K562 (cell line): ENCODE measurements around the gene ACOT9. TPM values are rescaled to one million over a fixed set of nuclear protein-coding genes. Genes with fewer than 3 reads are reported as not detected.

ENCODE experiments used
- ATAC-seq: fragments of 200-7000 bp; cut with Tn5 transposase; 3 replicates; pipeline ENCODE4 v1.9.1; 2020; ENCODE audit warnings: moderate library complexity
- BruUV-seq: library from RNA; stranded (reverse); fragments of 400-500 nt; replicated peaks from 2 replicates; lab custom pipeline; 2021; lab: Mats Ljungman, UMichigan
- CTCF ChIA-PET: fragments of 300-600 bp; formaldehyde crosslinking; extraction: SDS; loops from one replicate; lab custom pipeline; 2021; ENCODE audit warnings: low intra/inter-chr PET ratio; lab: Yijun Ruan, JAX
- POLR2A ChIA-PET: fragments of 300-600, 350-650 bp; sonication (Branson Sonifier 250); formaldehyde crosslinking; extraction: SDS; loops from one replicate; lab custom pipeline; 2021; ENCODE audit warnings: antibody characterized with exemption, inconsistent platforms; lab: Yijun Ruan, JAX
- DNase-seq, 4 experiments: peaks; one replicate each; pipeline versions ENCODE4 v3.0.0 to v3.0.0-alpha.2; 2011 to 2018; ENCODE audit warnings: low spot score in 3 of 4, mixed read lengths in 3 of 4; ENCODE audit errors: extremely low read depth in 1 of 4
- FAIRE-seq: peaks from 2 replicates; lab custom pipeline; 2011; peaks lifted over from hg19 to GRCh38; lab: Jason Lieb, UNC
- H2AFZ ChIP-seq: 2 replicates; pipeline ENCODE4 v1.6.0; 2011; ENCODE audit warnings: low read depth, low read length, control low read depth, inconsistent platforms
- H3K27ac ChIP-seq: fragments of 200-600 bp; 3 replicates; pipeline ENCODE4 v1.8.0; 2011; ENCODE audit warnings: low read depth, mild to moderate bottlenecking, control low read depth, inconsistent platforms, low read length, moderate library complexity, mixed read lengths; ENCODE audit errors: extremely low read depth
- H3K27me3 ChIP-seq, 2 experiments: fragments of 300-600 bp in 1 of 2; 2 replicates in 1 of 2; 3 replicates in 1 of 2; pipeline versions ENCODE4 v1.6.0 to v1.8.0; 2011; ENCODE audit warnings: inconsistent platforms in 2 of 2, low read length in 2 of 2, mild to moderate bottlenecking in 1 of 2, mixed read lengths in 1 of 2, moderate library complexity in 1 of 2; ENCODE audit not compliant: control insufficient read depth in 2 of 2, insufficient read depth in 2 of 2
- H3K36me3 ChIP-seq: fragments of 300-600 bp; 3 replicates; pipeline ENCODE4 v1.8.0; 2011; ENCODE audit warnings: mild to moderate bottlenecking, low read length, inconsistent platforms; ENCODE audit not compliant: control insufficient read depth, insufficient read depth
- H3K4me1 ChIP-seq, 2 experiments: fragments of 200-600 bp in 1 of 2; replicated peaks in 1 of 2; 2 replicates in 1 of 2; 3 replicates in 1 of 2; pipeline versions ENCODE4 v1.5.1 to v1.8.0; 2011; ENCODE audit warnings: inconsistent platforms in 2 of 2, low read length in 2 of 2, mild to moderate bottlenecking in 1 of 2, mixed read lengths in 1 of 2, moderate library complexity in 1 of 2; ENCODE audit not compliant: control insufficient read depth in 2 of 2, insufficient read depth in 2 of 2
- H3K4me2 ChIP-seq: 2 replicates; pipeline ENCODE4 v1.6.1; 2011; ENCODE audit warnings: low read length, control low read depth, inconsistent platforms, mixed read lengths; ENCODE audit not compliant: insufficient read depth
- H3K4me3 ChIP-seq: fragments of 200-600 bp; sonication (generic), shearing (Covaris generic); 2 replicates; pipeline ENCODE4 v1.5.1; 2016; ENCODE audit warnings: control low read depth, inconsistent platforms
- H3K79me2 ChIP-seq: fragments of 200-600 bp; 3 replicates; pipeline ENCODE4 v1.8.0; 2011; ENCODE audit warnings: low read length, inconsistent platforms; ENCODE audit not compliant: control insufficient read depth, insufficient read depth
- H3K9ac ChIP-seq, 2 experiments: 2 replicates each; pipeline versions ENCODE4 v1.6.0 to v1.6.1; 2011; ENCODE audit warnings: low read depth in 2 of 2, low read length in 2 of 2, control low read depth in 1 of 2, inconsistent platforms in 1 of 2, mild to moderate bottlenecking in 1 of 2, mixed read lengths in 1 of 2; ENCODE audit not compliant: insufficient read depth in 1 of 2
- H3K9me1 ChIP-seq: one replicate; pipeline ENCODE4 v1.6.0; 2011; ENCODE audit warnings: inconsistent platforms, mild to moderate bottlenecking, low read length, moderate library complexity; ENCODE audit not compliant: control insufficient read depth, insufficient read depth
- H3K9me3 ChIP-seq: replicated peaks from 2 replicates; pipeline ENCODE4 v1.5.1; 2011; ENCODE audit warnings: low read depth, low read length, inconsistent platforms; ENCODE audit not compliant: control insufficient read depth, insufficient read depth
- H4K20me1 ChIP-seq: replicated peaks from 2 replicates; pipeline ENCODE4 v1.6.1; 2011; ENCODE audit warnings: low read length, inconsistent platforms, mixed read lengths; ENCODE audit not compliant: control insufficient read depth, insufficient read depth
- HOXB6 ChIP-seq: fragments of 250-450 bp; sonication (Bioruptor Pico); IDR thresholded peaks from 2 replicates; pipeline ENCODE4 v1.5.1; 2022; ENCODE audit warnings: mild to moderate bottlenecking, borderline replicate concordance
- NR2F6 ChIP-seq: fragments of 450-650 bp; formaldehyde crosslinking; IDR thresholded peaks from 2 replicates; pipeline ENCODE4 v1.4.0; 2020; ENCODE audit warnings: mild to moderate bottlenecking
- NRF1 ChIP-seq, 2 experiments: fragments of 450-650 bp; IDR thresholded peaks in 1 of 2; conservative IDR thresholded peaks in 1 of 2; 2 replicates each; pipeline ENCODE4 v1.6.1; 2014; ENCODE audit warnings: mild to moderate bottlenecking in 2 of 2
- WGBS: fragments of 100-300 bp; shearing (Covaris generic); methylation state at CpG from one replicate; pipeline ENCODE4 v1.1.6; 2016; ENCODE audit warnings: low coverage, mixed read lengths; ENCODE audit not compliant: insufficient coverage; ENCODE audit errors: missing lambda C conversion rate; 5-methylcytosine and 5-hydroxymethylcytosine counted together
- in situ Hi-C: fragments of 300-500 bp; cut with MboI; formaldehyde crosslinking; loops from 4 replicates; pipeline ENCODE4 v1.15.0; 2018; ENCODE audit warnings: inconsistent platforms, mixed read lengths
- intact Hi-C: fragments of 100-400 bp; cut with micrococcal nuclease; formaldehyde crosslinking; loops from 2 replicates; pipeline ENCODE4 v1.14.2; 2022
- polyA plus RNA-seq, 8 experiments: library from polyadenylated mRNA; depleted of rRNA in 4 of 8; stranded (reverse) in 5 of 8; unstranded in 3 of 8; fragments of >200 nt; fragmentation: Nextera tagmentation in 2 of 8; fragmentation: Illumina TruSeq in 1 of 8; extraction: Ambion mirVana in 2 of 8; extraction: Trizol in 1 of 8; gene quantifications; 2 replicates each; pipeline versions ENCODE4 v1.2.1 to v1.2.3, GENCODE V29; 2011 to 2014; ENCODE audit warnings: inconsistent platforms in 1 of 8, missing spikeins in 1 of 8
- total RNA-seq, 7 experiments: library from RNA; depleted of rRNA in 6 of 7; stranded (reverse); fragments of >200 nt in 6 of 7; fragmentation: Illumina TruSeq in 2 of 7; extraction: Trizol in 2 of 7; gene quantifications; 2 replicates each; pipeline versions ENCODE4 v1.2.1 to v1.2.3, GENCODE V29; 2011 to 2021; ENCODE audit warnings: low replicate concordance in 1 of 7
- TF ChIP-seq, protein P1 (sequence below), 2 experiments: fragments of 450-650 bp; formaldehyde crosslinking in 1 of 2; IDR thresholded peaks; 2 replicates each; pipeline versions ENCODE4 v1.4.0 to v1.6.1; 2014 to 2020; ENCODE audit warnings: mild to moderate bottlenecking in 2 of 2, borderline replicate concordance in 1 of 2, low read depth in 1 of 2
- TF ChIP-seq, protein P2 (sequence below), 2 experiments: IDR thresholded peaks in 1 of 2; conservative IDR thresholded peaks in 1 of 2; 2 replicates each; pipeline ENCODE4 v1.6.1; 2016; ENCODE audit warnings: low read depth in 2 of 2, mild to moderate bottlenecking in 1 of 2, missing compliant biosample characterization in 1 of 2, missing genetic modification characterization in 1 of 2, moderate library complexity in 1 of 2
- TF ChIP-seq, protein P3 (sequence below): fragments of 450-650 bp; formaldehyde crosslinking; IDR thresholded peaks from 2 replicates; pipeline ENCODE4 v1.4.0; 2020; ENCODE audit warnings: mild to moderate bottlenecking

The ACOT9 gene
- total and polyA plus RNA-seq, 9 of the 15 experiments (the other 6 are each of a cell fraction or from before 2014, with no cell fraction given) = 31.2 to 80.9 (median 45.3) TPM

DNA sequence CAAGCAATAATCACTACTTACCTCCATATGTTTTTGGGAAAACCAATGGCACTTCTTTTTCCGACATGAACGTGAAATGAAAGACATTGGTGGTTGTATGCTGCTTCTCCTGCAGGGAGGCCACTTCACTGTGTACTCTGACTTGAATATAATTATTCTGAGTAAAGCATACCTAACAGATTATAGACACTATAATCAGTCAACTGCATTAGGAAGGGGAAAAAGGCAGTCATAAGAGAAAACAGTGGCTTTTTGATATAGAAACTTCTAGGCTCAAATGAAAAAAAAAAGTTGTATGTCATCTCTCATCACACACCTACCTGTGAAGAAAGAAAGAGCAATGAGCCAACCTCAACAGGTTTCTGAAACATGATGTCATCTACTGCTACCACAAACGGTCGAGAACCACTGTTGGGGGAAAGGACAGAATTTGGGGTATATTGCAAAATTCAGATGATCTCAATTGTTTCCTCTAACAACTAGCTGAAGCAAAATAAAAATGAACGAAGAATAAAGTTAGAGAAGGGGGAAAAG lies 38.3 kb downstream of the ACOT9 start:
- CTCF ChIA-PET = no interaction called here
- H3K4me2 ChIP-seq = no peak overlapping the region
- WGBS = 87% methylated on average over 5 of the region's 5 CpGs
- H3K36me3 ChIP-seq = peaks cover 55% of the 10 kb centered on the region
- BruUV-seq = no TSS peak
- POLR2A ChIA-PET = no interaction called here
- no peaks in the 10 kb centered on the region for H4K20me1 ChIP-seq
- ATAC-seq = no peak
- TF ChIP-seq NRF1 (conservative IDR thresholded peaks at IDR 0.05 in 1 of 2, IDR thresholded peaks at IDR 0.05 in 1 of 2) = no peak
- no peak for TF ChIP-seq HOXB6 (CRISPR knock-in tag)
- TF ChIP-seq, protein P1, sequence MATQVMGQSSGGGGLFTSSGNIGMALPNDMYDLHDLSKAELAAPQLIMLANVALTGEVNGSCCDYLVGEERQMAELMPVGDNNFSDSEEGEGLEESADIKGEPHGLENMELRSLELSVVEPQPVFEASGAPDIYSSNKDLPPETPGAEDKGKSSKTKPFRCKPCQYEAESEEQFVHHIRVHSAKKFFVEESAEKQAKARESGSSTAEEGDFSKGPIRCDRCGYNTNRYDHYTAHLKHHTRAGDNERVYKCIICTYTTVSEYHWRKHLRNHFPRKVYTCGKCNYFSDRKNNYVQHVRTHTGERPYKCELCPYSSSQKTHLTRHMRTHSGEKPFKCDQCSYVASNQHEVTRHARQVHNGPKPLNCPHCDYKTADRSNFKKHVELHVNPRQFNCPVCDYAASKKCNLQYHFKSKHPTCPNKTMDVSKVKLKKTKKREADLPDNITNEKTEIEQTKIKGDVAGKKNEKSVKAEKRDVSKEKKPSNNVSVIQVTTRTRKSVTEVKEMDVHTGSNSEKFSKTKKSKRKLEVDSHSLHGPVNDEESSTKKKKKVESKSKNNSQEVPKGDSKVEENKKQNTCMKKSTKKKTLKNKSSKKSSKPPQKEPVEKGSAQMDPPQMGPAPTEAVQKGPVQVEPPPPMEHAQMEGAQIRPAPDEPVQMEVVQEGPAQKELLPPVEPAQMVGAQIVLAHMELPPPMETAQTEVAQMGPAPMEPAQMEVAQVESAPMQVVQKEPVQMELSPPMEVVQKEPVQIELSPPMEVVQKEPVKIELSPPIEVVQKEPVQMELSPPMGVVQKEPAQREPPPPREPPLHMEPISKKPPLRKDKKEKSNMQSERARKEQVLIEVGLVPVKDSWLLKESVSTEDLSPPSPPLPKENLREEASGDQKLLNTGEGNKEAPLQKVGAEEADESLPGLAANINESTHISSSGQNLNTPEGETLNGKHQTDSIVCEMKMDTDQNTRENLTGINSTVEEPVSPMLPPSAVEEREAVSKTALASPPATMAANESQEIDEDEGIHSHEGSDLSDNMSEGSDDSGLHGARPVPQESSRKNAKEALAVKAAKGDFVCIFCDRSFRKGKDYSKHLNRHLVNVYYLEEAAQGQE (IDR thresholded peaks at IDR 0.05; ENCODE audit: borderline replicate concordance) = no peak
- TF ChIP-seq, protein P1 (CRISPR knock-in tag; IDR thresholded peaks at IDR 0.05; ENCODE audit: low read depth) = no peak
- TF ChIP-seq NR2F6 (CRISPR knock-in tag) = no peak
- TF ChIP-seq, protein P2, sequence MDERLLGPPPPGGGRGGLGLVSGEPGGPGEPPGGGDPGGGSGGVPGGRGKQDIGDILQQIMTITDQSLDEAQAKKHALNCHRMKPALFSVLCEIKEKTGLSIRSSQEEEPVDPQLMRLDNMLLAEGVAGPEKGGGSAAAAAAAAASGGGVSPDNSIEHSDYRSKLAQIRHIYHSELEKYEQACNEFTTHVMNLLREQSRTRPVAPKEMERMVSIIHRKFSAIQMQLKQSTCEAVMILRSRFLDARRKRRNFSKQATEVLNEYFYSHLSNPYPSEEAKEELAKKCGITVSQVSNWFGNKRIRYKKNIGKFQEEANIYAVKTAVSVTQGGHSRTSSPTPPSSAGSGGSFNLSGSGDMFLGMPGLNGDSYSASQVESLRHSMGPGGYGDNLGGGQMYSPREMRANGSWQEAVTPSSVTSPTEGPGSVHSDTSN (CRISPR knock-in tag; IDR thresholded peaks at IDR 0.05; ENCODE audit: low read depth) = no peak
- TF ChIP-seq, protein P2 (tag; conservative IDR thresholded peaks at IDR 0.05; ENCODE audit: low read depth) = no peak
- TF ChIP-seq, protein P3, sequence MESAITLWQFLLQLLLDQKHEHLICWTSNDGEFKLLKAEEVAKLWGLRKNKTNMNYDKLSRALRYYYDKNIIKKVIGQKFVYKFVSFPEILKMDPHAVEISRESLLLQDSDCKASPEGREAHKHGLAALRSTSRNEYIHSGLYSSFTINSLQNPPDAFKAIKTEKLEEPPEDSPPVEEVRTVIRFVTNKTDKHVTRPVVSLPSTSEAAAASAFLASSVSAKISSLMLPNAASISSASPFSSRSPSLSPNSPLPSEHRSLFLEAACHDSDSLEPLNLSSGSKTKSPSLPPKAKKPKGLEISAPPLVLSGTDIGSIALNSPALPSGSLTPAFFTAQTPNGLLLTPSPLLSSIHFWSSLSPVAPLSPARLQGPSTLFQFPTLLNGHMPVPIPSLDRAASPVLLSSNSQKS (CRISPR knock-in tag) = no peak
- DNase-seq = no peak
- no peaks in the 10 kb centered on the region for H3K79me2 ChIP-seq
- no peak overlapping the region for H3K9ac ChIP-seq
- no peak overlapping the region for H2AFZ ChIP-seq
- no peaks in the 10 kb centered on the region for H3K9me1 ChIP-seq
- in situ Hi-C loops = no loop called here
- intact Hi-C loops = no loop called here
- no peaks in the 10 kb centered on the region for H3K9me3 ChIP-seq
- H3K27ac ChIP-seq = no peak overlapping the region
- no peak overlapping the region for H3K4me3 ChIP-seq
- no peaks in the 10 kb centered on the region for H3K27me3 ChIP-seq
- FAIRE-seq = no peak
- peaks cover 0 to 8% of the 10 kb centered on the region in 2 experiments; a peak in 1 of 5 replicates for H3K4me1 ChIP-seq
